ENCODE data around the gene HLA-DRB5.
"Not testable (repeated sequence)": the region's sequence is repeated elsewhere in the genome, so short reads cannot be mapped to it uniquely, and the experiment has no call there.

Gene HLA-DRB5

DNA sequence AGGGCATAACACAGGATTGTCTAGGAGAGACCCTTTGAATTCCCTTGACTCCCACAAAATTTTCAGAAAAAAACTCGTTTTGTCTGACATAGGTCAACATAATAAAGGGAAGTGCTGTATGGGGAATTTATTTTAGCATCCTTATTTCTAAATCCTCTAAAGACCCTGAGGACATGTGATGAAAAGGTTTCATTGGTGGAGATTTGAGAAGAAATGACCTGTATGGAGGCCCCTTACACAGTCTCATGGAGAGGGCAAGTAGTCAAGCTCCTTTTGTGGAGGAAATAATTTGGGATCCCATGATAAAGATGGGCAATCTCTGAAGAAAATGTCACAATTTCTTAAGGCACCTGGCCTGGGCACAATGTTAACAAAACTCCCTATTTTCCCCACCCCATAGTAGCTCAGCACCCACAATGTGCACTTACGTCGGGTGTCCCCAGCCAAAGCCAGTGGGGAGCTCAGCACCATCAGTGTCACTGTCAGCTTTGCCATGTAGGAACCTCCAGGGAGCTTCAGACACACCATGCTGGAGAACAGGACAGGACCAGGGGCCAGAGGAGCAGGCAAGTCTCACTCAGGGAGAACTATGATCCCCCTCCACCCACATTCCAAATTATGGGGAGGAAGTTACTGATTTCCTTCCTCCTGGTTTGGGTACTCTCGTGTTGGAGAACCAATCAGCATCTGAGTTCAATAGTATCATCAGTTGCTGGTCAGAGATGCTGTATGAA lies at the start of gene HLA-DRB5:
Gene HLA-DRB5, minus strand, starts transcription at position 591 of the 734 bp plus-strand sequence. Its CDS starts 63 bp downstream, at position 528.
- DNase-seq (ENCODE audit: low read depth), result no peak

DNA sequence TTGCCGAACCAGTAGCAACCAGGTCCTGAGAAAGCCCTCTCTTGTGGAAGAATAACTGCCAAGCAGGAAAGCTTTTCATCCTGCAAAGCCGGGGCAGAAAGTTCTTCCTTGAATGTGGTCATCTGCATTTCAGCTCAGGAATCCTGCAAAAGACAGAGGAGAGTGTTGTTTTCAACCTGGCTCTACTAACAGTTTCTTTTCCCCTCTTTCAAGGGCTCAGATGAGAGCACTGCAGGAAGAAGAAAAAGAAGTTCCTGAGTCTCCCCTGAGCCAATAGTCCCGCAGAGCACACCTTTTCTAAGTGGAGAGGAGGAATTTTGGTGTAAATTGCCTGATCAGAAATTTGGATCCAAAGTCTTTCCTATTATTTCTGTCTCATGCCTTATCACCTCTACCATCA lies 48.9 kb upstream of the HLA-DRB5 start:
- DNase-seq (ENCODE audit: low read depth), result no peak

- not testable (repeated sequence) for DNase-seq (ENCODE audit: low read depth)
These were observed 47.4 kb upstream of the HLA-DRB5 start for GRCh38 chr6:32577493-32577892.

- DNase-seq (ENCODE audit: low read depth), result no peak
These were observed 46.2 kb upstream of the HLA-DRB5 start for GRCh38 chr6:32576250-32576649.

DNA sequence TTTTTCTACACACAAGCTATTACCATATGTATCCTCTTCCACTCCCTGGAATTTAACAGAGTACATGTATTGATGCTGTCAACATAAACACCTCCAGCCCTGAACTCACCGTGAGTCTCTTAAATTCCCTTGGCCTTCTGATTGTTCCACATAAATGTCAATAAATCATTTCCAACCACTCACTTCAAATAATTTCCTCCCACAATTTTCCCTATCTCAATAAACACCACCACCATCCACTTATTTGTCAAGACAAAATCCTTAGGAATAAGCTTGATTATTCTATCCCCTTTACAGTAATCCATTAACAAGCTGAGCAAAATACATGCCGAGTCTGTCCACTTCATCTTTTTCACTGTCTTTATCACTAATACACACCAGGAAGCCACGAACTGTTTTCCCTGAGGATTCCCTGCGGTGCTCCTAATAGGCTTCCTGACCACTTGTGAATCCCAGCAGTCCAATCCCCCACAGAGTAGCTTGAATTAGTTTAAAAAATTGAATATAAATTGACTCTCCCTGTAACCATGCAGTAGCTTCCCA lies 40.3 kb upstream of the HLA-DRB5 start:
- no peak for DNase-seq (ENCODE audit: low read depth)

DNA sequence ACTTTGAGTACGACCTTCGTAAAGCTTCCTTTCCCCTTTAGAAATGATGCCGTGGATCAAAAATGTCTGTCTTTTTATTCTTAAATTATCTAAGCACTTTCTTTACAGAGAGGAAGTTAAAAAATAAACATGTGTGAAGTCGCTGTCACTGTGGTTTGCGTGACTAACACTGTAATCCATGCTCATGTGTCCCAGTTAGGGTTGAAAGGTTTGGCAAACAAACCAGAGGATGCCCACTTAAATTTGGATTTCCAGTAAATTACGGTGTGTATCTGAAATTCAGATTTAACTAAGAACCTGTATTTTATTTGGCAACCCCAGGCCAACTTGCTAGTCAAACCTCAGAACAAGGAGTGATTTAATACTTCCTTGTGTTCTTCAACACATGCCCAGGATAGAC lies 38.5 kb upstream of the HLA-DRB5 start:
- DNase-seq (ENCODE audit: low read depth), result no peak

DNA sequence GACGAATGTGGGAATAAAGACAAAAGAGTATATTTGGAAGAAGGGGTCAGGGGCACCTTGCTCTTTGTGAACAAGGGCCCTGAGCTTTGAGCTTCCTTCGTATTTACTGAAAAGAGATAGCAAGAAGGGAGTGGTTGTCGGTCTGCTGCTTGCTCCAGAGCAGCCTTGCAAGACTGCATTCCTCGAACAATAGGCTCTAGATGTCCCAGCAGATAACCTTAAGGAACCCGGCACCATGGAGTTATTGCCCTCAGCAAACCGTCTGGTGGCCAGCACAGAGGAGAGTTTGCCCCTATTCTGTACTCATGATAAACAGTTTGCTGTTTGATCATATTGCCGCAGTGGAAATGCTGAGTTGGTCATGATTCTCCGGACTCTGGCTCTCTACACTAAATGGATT lies 36.9 kb upstream of the HLA-DRB5 start:
- DNase-seq (ENCODE audit: low read depth), result no peak

- no peak for DNase-seq (ENCODE audit: low read depth)
These were observed 35.4 kb upstream of the HLA-DRB5 start for GRCh38 chr6:32565511-32565910.

DNA sequence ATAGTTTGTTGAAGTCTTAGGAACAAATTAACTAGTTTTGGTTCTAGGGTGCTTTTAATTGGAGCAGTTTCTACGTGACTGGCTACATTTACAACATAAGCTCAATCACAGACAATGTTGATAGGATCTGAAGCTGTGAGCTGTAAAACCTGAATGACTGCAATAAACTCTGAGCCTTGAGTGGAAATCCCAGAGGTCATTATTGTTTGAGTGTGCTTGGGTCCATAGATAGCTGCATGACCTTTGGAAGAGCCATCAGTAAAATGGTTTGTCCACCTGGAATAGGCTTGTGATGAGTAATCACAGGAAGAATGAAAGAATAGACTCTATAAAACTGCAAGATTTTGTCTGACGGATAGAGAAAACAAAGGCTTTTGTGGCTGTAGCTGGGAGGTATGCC lies 32.9 kb upstream of the HLA-DRB5 start:
- no peak for DNase-seq (ENCODE audit: low read depth)

- no peak for DNase-seq (ENCODE audit: low read depth)
These were observed 29.7 kb upstream of the HLA-DRB5 start for GRCh38 chr6:32559747-32560146.

DNA sequence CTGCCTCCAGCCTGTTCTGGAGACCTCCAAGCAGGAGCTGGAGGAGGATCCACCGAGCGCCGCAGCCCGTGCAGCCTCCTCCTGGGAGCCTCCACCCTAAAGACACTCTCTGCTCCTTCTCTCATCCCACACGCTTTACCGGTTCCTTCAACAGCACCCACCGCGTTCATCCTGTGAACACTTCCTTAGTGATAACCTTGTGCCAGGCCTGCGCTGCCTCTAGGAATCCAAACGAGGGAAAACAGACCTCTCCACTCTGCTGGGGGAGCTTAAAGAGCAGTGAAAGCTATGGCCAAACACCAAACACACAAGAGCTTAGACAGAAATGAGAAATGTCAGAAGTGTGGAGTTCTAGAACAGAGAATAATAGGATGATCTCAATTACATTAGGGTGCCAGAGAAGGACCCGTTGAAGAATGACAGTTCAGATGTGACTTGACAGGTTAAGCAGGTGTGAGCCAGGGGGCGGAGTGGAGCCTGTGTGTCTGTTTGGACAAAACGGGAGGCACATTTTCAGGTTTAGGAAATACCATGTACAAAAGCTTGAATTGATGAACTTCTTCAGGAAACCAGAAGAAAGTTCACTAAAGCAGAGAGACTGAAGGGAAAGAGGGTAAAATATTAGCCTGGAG lies 28.5 kb upstream of the HLA-DRB5 start:
- no peak for DNase-seq (ENCODE audit: low read depth)

GRCh38 chr6:32554116-32554965 lies 24.3 kb upstream of the HLA-DRB5 start:
- DNase-seq (ENCODE audit: low read depth), result no peak

- DNase-seq (ENCODE audit: low read depth), result no peak
These were observed 23.1 kb upstream of the HLA-DRB5 start for GRCh38 chr6:32553037-32553742.

- DNase-seq (ENCODE audit: low read depth), result no peak
These were observed 21.3 kb upstream of the HLA-DRB5 start for GRCh38 chr6:32551410-32551809.

DNA sequence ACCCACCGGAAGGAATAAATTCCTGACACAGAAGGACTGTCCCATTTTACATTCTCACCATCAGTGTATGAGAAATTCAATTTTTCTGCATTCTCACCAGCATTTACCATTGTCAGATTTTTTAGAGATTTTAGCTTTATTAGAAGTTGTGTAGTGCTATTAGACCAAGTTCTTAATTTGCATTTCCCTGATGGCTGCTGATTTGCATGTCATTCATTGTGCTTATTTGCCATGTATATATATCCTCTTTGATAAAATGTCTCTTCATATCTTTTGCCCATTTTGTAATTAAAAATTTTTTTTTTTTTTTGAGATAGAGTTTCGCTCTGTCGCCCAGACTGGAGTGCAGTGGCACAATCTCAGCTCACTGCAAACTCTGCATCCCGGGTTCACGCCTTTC lies 9.8 kb upstream of the HLA-DRB5 start:
- DNase-seq (ENCODE audit: low read depth), result no peak

- not testable (repeated sequence) for DNase-seq (ENCODE audit: low read depth)
These were observed 325 bp upstream of the HLA-DRB5 start for GRCh38 chr6:32530431-32530793.

DNA sequence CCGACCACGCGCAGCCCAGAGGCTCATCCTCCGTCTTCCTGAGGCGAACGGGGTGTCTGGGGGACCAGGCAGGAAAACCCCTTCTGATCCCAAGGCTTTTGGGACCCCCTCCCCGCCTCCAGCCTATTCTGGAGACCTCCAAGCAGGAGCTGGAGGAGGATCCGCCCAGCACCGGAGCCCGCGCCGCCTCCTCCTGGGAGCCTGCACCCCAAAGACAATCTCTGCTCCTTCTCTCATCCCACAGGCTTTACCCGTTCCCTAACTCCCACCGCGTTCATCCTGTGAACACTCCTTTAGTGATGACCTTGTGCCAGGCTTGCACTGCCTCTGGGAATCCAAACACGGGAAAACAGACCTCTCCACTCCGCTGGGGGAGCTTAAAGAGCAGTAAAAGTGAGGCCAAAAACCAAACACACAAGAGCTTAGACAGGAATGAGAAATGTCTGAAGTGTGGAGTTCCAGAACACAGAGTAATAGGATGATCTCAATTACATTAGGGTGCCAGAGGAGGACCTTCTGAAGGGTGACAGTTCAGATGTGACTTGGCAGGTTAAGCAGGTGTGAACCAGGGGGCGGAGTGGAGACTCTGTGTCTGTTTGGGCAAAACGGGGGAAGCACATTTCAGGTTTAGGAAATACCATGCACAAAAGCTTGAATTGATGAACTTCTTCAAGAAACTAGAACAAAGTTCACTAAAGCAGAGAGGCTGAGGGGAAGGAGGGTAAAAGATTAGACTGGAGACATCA lies 7.6 kb downstream of the HLA-DRB5 start:
- no peak for DNase-seq (ENCODE audit: low read depth)

- no peak for DNase-seq (ENCODE audit: low read depth)
These were observed 10.2 kb downstream of the HLA-DRB5 start for GRCh38 chr6:32519910-32520258.

- DNase-seq (ENCODE audit: low read depth), result no peak
These were observed 10.8 kb downstream of the HLA-DRB5 start for GRCh38 chr6:32519118-32519909.

DNA sequence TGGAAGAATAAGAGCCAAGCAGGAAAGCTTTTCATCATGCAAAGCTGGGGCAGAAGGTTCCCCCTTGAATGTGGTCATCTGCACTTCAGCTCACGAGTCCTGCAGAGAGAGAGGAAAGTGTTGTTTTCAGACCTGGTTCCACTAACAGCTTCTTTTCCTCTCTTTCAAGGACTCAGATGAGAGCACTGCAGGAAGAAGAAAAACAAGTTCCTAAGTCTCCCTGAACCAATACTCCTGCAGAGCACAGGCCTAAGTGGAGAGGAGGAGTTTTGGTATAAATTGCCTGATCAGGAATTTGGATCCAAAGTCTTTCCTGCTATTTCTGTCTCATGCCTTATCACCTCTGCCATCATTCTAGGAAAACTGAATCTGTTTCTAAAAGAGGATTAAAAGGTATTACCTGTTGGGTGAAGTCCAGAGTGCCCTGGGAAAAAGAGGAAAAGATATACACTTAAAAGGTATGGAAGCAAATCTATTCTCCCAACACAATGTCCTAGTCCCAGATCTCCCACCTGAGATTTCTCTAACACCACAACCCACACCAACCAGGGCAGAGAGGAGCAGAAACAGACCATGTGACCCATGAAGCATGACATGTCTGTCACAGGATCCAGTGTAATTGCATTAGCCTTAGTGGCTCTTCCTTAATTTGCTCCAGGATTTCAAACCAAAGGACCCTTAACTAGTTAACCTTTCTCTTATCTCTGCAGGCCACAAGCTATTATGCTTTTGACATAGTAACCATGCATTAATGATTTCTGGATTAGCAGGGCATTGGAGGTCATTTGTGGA lies 12.2 kb downstream of the HLA-DRB5 start:
- no peak for DNase-seq (ENCODE audit: low read depth)
